ENCODE data around the gene UST. TPM values are rescaled to one million over a fixed set of nuclear protein-coding genes. Genes with fewer than 3 reads are reported as not detected.

The UST gene
- total and polyA plus RNA-seq, 2 donors (not counting 1 experiment from before 2014, with no cell fraction given) = 7.3 to 16.9 TPM

- Histone ChIP-seq H3K9me3 (ENCODE audit: control extremely low read depth in 1 of 3, control insufficient read depth in 2 of 3, insufficient read depth in 1 of 3, low read length in 2 of 3) (peaks cover 0 to 7% (median 3%) of the 10 kb centered on the region in 3 donors), H3K27ac (ENCODE audit: low read length in 2 of 2) (no peak overlapping the region), H3K9ac (ENCODE audit: low read length) (no peak overlapping the region), H3K4me1 (ENCODE audit: control insufficient read depth in 2 of 2, insufficient read depth in 2 of 2, low read length in 2 of 2) (no peaks in the 10 kb centered on the region), H3K27me3 (replicated peaks in 1 of 4; ENCODE audit: control extremely low read depth in 1 of 4, control insufficient read depth in 3 of 4, insufficient read depth in 4 of 4, low read length in 3 of 4) (no peaks in the 10 kb centered on the region), H3K4me3 (ENCODE audit: control extremely low read depth in 1 of 5, extremely low read depth in 1 of 5, insufficient read depth in 1 of 5, low read depth in 2 of 5, low read length in 4 of 5) (no peak overlapping the region), H2AFZ (ENCODE audit: insufficient read depth, low read depth, low read length, poor library complexity, severe bottlenecking) (no peak overlapping the region), H3K79me2 (ENCODE audit: control insufficient read depth, insufficient read depth, low read length) (no peaks in the 10 kb centered on the region), H3K4me2 (replicated peaks; ENCODE audit: low read depth, low read length, poor library complexity, severe bottlenecking) (no peak overlapping the region), H4K20me1 (ENCODE audit: control insufficient read depth, insufficient read depth, low read length, poor library complexity, severe bottlenecking) (no peaks in the 10 kb centered on the region), H3K36me3 (replicated peaks in 1 of 2; ENCODE audit: control extremely low read depth in 1 of 2, control insufficient read depth in 1 of 2, extremely low read depth in 1 of 2, insufficient read depth in 2 of 2, low read length in 1 of 2) (no peaks in the 10 kb centered on the region)
- Mint-ChIP-seq H3K27ac (no peak overlapping the region), H3K9me3 (ENCODE audit: insufficient read depth) (peaks cover 11% of the 10 kb centered on the region), H3K27me3 (peaks cover 17% of the 10 kb centered on the region), H3K4me1 (no peaks in the 10 kb centered on the region), H3K4me3 (no peak overlapping the region)
- no CpG with 5 or more reads among the region's 1 CpG for WGBS (ENCODE audit: insufficient coverage)
- ChIA-PET CTCF (no interaction called here), POLR2A (no interaction called here)
- DNase-seq (no peak), ATAC-seq (ENCODE audit: low read depth) (no peak)
- TF ChIP-seq CTCF (IDR thresholded peaks at IDR 0.05) = no peak
- no peak for TF ChIP-seq EZH2 (IDR thresholded peaks at IDR 0.05; ENCODE audit: borderline replicate concordance, insufficient read depth, low read depth, low read length, poor library complexity, severe bottlenecking)
- intact Hi-C loops (cut with micrococcal nuclease) = no loop called here
These were observed 23.3 kb upstream of the UST start for GRCh38 chr6:148723484-148723883.

- intact Hi-C loops (cut with micrococcal nuclease) = no loop called here
- no peak overlapping the region for H3K4me2 ChIP-seq (replicated peaks; ENCODE audit: low read depth, low read length, poor library complexity, severe bottlenecking)
- H3K4me1 ChIP-seq (ENCODE audit: control insufficient read depth in 2 of 2, insufficient read depth in 2 of 2, low read length in 2 of 2) = no peaks in the 10 kb centered on the region
- H4K20me1 ChIP-seq (ENCODE audit: control insufficient read depth, insufficient read depth, low read length, poor library complexity, severe bottlenecking) = no peaks in the 10 kb centered on the region
- H3K9ac ChIP-seq (ENCODE audit: low read length) = no peak overlapping the region
- ChIA-PET CTCF (no interaction called here), POLR2A (no interaction called here)
- peaks cover 11% of the 10 kb centered on the region for H3K9me3 Mint-ChIP-seq (ENCODE audit: insufficient read depth)
- no peak overlapping the region for H3K4me3 ChIP-seq (ENCODE audit: control extremely low read depth in 1 of 5, extremely low read depth in 1 of 5, insufficient read depth in 1 of 5, low read depth in 2 of 5, low read length in 4 of 5)
- no peaks in the 10 kb centered on the region for H3K36me3 ChIP-seq (replicated peaks in 1 of 2; ENCODE audit: control extremely low read depth in 1 of 2, control insufficient read depth in 1 of 2, extremely low read depth in 1 of 2, insufficient read depth in 2 of 2, low read length in 1 of 2)
- no peaks in the 10 kb centered on the region for H3K27me3 ChIP-seq (replicated peaks in 1 of 4; ENCODE audit: control extremely low read depth in 1 of 4, control insufficient read depth in 3 of 4, insufficient read depth in 4 of 4, low read length in 3 of 4)
- DNase-seq (no peak), ATAC-seq (ENCODE audit: low read depth) (no peak)
- no peak for TF ChIP-seq CTCF (IDR thresholded peaks at IDR 0.05)
- TF ChIP-seq EZH2 (IDR thresholded peaks at IDR 0.05; ENCODE audit: borderline replicate concordance, insufficient read depth, low read depth, low read length, poor library complexity, severe bottlenecking) = no peak
- H2AFZ ChIP-seq (ENCODE audit: insufficient read depth, low read depth, low read length, poor library complexity, severe bottlenecking) = no peak overlapping the region
- H3K9me3 ChIP-seq (ENCODE audit: control extremely low read depth in 1 of 3, control insufficient read depth in 2 of 3, insufficient read depth in 1 of 3, low read length in 2 of 3) = peaks cover 0 to 7% (median 3%) of the 10 kb centered on the region in 3 donors
- no peak overlapping the region for H3K4me3 Mint-ChIP-seq
- no peaks in the 10 kb centered on the region for H3K79me2 ChIP-seq (ENCODE audit: control insufficient read depth, insufficient read depth, low read length)
- H3K27ac Mint-ChIP-seq = no peak overlapping the region
- H3K4me1 Mint-ChIP-seq = no peaks in the 10 kb centered on the region
- peaks cover 17% of the 10 kb centered on the region for H3K27me3 Mint-ChIP-seq
- no peak overlapping the region for H3K27ac ChIP-seq (ENCODE audit: low read length in 2 of 2)
These were observed 22.4 kb upstream of the UST start for GRCh38 chr6:148724428-148724827.
